ENCODE results near the gene GTSE1. TPM values are rescaled to one million over a fixed set of nuclear protein-coding genes. Genes with fewer than 3 reads are reported as not detected.

The GTSE1 gene
- total RNA-seq, 2 donors from 2014 or later, result 39.5 to 59.5 TPM

DNA sequence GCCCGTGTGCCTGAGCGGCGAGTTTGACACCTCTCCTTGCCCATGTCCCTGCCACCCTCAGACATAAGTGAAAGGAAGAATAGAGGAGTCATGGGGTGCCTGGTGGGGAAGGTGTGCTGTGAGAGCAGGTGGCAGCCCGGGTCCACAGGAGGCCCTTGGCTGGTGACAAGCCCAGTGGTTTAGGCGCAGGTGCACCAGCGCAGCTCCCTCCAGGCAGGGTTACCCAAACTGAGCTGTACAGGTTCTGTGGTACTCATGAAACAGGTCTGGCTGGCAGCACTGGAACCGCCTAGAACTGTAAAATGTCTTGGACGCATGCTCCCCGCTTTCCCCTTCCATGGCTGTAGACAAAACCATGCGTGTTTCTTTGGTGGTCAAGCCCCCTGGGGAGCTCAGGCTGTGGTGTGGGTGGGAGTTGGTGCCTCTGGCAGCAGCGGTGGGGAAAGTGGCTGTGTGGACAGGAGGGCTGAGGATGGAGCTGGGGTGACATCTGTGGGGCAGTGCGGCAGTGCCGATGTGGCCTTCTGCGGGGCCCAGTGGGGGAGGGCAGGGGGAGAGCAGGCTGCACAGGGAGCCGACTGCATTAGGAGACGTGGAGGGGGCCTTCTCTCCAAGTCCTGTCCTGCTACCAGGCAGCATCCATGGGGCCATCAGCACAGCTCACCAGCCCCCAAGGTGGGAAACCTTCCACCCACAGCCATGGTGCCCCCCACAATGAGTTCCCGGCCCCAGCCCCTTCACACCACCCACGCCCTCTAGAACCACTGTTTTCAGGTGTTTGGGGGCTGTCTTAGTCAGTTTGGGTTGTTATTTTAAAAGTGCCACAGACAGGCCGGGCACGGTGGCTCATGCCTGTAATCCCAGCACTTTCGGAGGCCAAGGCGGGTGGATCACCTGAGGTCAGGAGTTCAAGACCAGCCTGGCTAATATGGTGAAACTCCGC, 5.6 kb upstream of the GTSE1 start:
- Mint-ChIP-seq H3K9me3 (no peaks in the 10 kb centered on the region), H3K4me3 (no peak overlapping the region), H3K27ac (no peak overlapping the region), H3K36me3 (ENCODE audit: low read depth) (peaks cover 41% of the 10 kb centered on the region), H3K27me3 (ENCODE audit: insufficient read depth) (no peaks in the 10 kb centered on the region), H3K4me1 (peaks cover 4% of the 10 kb centered on the region)
- Histone ChIP-seq H3K27ac (ENCODE audit: low read depth, low read length) (no peak overlapping the region), H3K4me1 (ENCODE audit: control insufficient read depth, insufficient read depth, low read length) (no peaks in the 10 kb centered on the region), H3K9me3 (ENCODE audit: control insufficient read depth, low read length) (no peaks in the 10 kb centered on the region), H3K9ac (ENCODE audit: extremely low read depth, low read length, poor library complexity, severe bottlenecking) (no peak overlapping the region), H3K4me3 (ENCODE audit: low read length) (no peak overlapping the region), H3K36me3 (ENCODE audit: control insufficient read depth, insufficient read depth, low read length) (peaks cover 8% of the 10 kb centered on the region), H3K27me3 (ENCODE audit: control insufficient read depth, insufficient read depth, low read length, poor library complexity, severe bottlenecking) (no peaks in the 10 kb centered on the region)
- no peak for DNase-seq
- TF ChIP-seq, protein P1, sequence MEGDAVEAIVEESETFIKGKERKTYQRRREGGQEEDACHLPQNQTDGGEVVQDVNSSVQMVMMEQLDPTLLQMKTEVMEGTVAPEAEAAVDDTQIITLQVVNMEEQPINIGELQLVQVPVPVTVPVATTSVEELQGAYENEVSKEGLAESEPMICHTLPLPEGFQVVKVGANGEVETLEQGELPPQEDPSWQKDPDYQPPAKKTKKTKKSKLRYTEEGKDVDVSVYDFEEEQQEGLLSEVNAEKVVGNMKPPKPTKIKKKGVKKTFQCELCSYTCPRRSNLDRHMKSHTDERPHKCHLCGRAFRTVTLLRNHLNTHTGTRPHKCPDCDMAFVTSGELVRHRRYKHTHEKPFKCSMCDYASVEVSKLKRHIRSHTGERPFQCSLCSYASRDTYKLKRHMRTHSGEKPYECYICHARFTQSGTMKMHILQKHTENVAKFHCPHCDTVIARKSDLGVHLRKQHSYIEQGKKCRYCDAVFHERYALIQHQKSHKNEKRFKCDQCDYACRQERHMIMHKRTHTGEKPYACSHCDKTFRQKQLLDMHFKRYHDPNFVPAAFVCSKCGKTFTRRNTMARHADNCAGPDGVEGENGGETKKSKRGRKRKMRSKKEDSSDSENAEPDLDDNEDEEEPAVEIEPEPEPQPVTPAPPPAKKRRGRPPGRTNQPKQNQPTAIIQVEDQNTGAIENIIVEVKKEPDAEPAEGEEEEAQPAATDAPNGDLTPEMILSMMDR (conservative IDR thresholded peaks at IDR 0.05), result no peak
- 93 to 100% methylated on average over 11 to 23 of the region's 23 CpGs for WGBS, 2 experiments (ENCODE audit: insufficient coverage in 1 of 2, insufficient read length in 1 of 2)

DNA sequence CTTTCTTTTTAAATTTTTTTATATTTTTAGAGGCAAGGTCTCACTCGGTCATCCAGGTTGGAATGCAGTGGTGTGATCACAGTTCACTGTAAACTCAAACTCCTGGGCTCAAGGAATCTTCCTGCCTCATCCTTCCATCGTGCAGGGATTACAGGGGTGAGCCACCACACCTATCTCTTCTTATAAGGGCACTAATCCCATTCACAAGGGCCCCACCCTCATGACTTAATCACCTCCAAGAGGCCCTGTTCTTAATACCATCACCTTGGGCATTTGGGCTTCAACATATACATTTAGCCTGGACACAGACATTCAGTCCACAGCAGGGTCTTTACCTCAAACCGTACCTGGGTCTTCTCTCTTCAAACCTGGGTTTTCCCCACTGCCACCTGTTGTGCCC, 4.5 kb upstream of the GTSE1 start:
- no peaks in the 10 kb centered on the region for H3K27me3 Mint-ChIP-seq (ENCODE audit: insufficient read depth)
- Histone ChIP-seq H3K9me3 (ENCODE audit: control insufficient read depth, low read length) (no peaks in the 10 kb centered on the region), H3K4me1 (ENCODE audit: control insufficient read depth, insufficient read depth, low read length) (no peaks in the 10 kb centered on the region), H3K36me3 (ENCODE audit: control insufficient read depth, insufficient read depth, low read length) (peaks cover 8% of the 10 kb centered on the region), H3K4me3 (ENCODE audit: low read length) (no peak overlapping the region), H3K27ac (ENCODE audit: low read depth, low read length) (no peak overlapping the region), H3K27me3 (ENCODE audit: control insufficient read depth, insufficient read depth, low read length, poor library complexity, severe bottlenecking) (no peaks in the 10 kb centered on the region), H3K9ac (ENCODE audit: extremely low read depth, low read length, poor library complexity, severe bottlenecking) (no peak overlapping the region)
- DNase-seq, result no peak
- no peak overlapping the region for H3K27ac Mint-ChIP-seq
- H3K9me3 Mint-ChIP-seq, result no peaks in the 10 kb centered on the region
- H3K4me1 Mint-ChIP-seq, result peaks cover 4% of the 10 kb centered on the region
- TF ChIP-seq, protein P1 (conservative IDR thresholded peaks at IDR 0.05), result no peak
- 87 to 96% methylated on average over 3 of the region's 3 CpGs for WGBS, 2 experiments (ENCODE audit: insufficient coverage in 1 of 2, insufficient read length in 1 of 2)
- H3K36me3 Mint-ChIP-seq (ENCODE audit: low read depth), result peaks cover 36% of the 10 kb centered on the region
- no peak overlapping the region for H3K4me3 Mint-ChIP-seq

DNA sequence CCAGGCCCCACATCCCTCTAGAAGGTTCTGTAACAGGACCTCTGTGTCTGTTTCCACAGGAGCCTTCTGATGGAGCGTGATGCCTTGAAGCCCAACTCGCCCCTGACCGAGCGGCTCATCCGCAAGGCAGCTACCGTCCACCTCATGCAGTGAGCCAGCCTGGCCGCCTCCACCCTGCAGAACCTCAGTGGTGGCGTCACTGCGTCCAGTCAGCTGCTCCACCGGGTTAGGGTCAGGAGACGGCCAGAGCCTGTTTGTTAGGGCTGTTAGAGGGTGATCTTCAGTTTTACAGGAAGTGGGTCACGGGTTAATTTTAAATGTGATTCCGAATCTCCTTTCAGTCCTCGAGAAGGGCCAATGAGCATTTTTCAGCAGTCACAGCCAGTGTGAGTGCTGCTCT, 3.9 kb upstream of the GTSE1 start:
- no peak overlapping the region for H3K27ac Mint-ChIP-seq
- H3K27me3 ChIP-seq (ENCODE audit: control insufficient read depth, insufficient read depth, low read length, poor library complexity, severe bottlenecking), result no peaks in the 10 kb centered on the region
- no peaks in the 10 kb centered on the region for H3K9me3 ChIP-seq (ENCODE audit: control insufficient read depth, low read length)
- no peak for DNase-seq
- H3K9ac ChIP-seq (ENCODE audit: extremely low read depth, low read length, poor library complexity, severe bottlenecking), result no peak overlapping the region
- peaks cover 32% of the 10 kb centered on the region for H3K36me3 Mint-ChIP-seq (ENCODE audit: low read depth)
- TF ChIP-seq, protein P1 (conservative IDR thresholded peaks at IDR 0.05), result no peak
- H3K27ac ChIP-seq (ENCODE audit: low read depth, low read length), result no peak overlapping the region
- H3K27me3 Mint-ChIP-seq (ENCODE audit: insufficient read depth), result no peaks in the 10 kb centered on the region
- no peak overlapping the region for H3K4me3 ChIP-seq (ENCODE audit: low read length)
- H3K36me3 ChIP-seq (ENCODE audit: control insufficient read depth, insufficient read depth, low read length), result peaks cover 8% of the 10 kb centered on the region
- H3K4me1 ChIP-seq (ENCODE audit: control insufficient read depth, insufficient read depth, low read length), result no peaks in the 10 kb centered on the region
- H3K9me3 Mint-ChIP-seq, result no peaks in the 10 kb centered on the region
- no peak overlapping the region for H3K4me3 Mint-ChIP-seq
- 94 to 99% methylated on average over 11 to 14 of the region's 14 CpGs for WGBS, 2 experiments (ENCODE audit: insufficient coverage in 1 of 2, insufficient read length in 1 of 2)
- H3K4me1 Mint-ChIP-seq, result peaks cover 10% of the 10 kb centered on the region

Measured in endodermal cell (in vitro differentiated cells).